Measurements from ENCODE around the gene COL6A5.
"Not testable (repeated sequence)": the region's sequence is repeated elsewhere in the genome, so short reads cannot be mapped to it uniquely, and the experiment has no call there.

Gene COL6A5

GRCh38 chr3:130383424-130383823 lies 38.0 kb downstream of the COL6A5 start:
- no peak for DNase-seq (ENCODE audit: extremely low read depth in 1 of 2, low read depth in 1 of 2)

- DNase-seq (ENCODE audit: extremely low read depth in 1 of 2, low read depth in 1 of 2), result no peak
These were observed 39.1 kb downstream of the COL6A5 start for GRCh38 chr3:130384476-130385025.

GRCh38 chr3:130386604-130387263 lies 41.3 kb downstream of the COL6A5 start:
- no peak for DNase-seq (ENCODE audit: extremely low read depth in 1 of 2, low read depth in 1 of 2)

- no peak for DNase-seq (ENCODE audit: extremely low read depth in 1 of 2, low read depth in 1 of 2)
These were observed 44.4 kb downstream of the COL6A5 start for GRCh38 chr3:130389743-130390478.

- DNase-seq (ENCODE audit: extremely low read depth in 1 of 2, low read depth in 1 of 2), result no peak
These were observed 46.8 kb downstream of the COL6A5 start for GRCh38 chr3:130392266-130392665.

GRCh38 chr3:130393594-130393993 lies 48.1 kb downstream of the COL6A5 start:
- no peak for DNase-seq (ENCODE audit: extremely low read depth in 1 of 2, low read depth in 1 of 2)

- DNase-seq (ENCODE audit: extremely low read depth in 1 of 2, low read depth in 1 of 2), result no peak
These were observed 49.9 kb downstream of the COL6A5 start for GRCh38 chr3:130395331-130395730.

GRCh38 chr3:130395916-130396315 lies 50.4 kb downstream of the COL6A5 start:
- no peak for DNase-seq (ENCODE audit: extremely low read depth in 1 of 2, low read depth in 1 of 2)

GRCh38 chr3:130404401-130404800 lies 58.9 kb downstream of the COL6A5 start:
- no peak for DNase-seq (ENCODE audit: extremely low read depth in 1 of 2, low read depth in 1 of 2)

GRCh38 chr3:130405956-130406355 lies 60.5 kb downstream of the COL6A5 start:
- no peak for DNase-seq (ENCODE audit: extremely low read depth in 1 of 2, low read depth in 1 of 2)

- not testable (repeated sequence) for DNase-seq (ENCODE audit: extremely low read depth in 1 of 2, low read depth in 1 of 2)
These were observed 62.8 kb downstream of the COL6A5 start for GRCh38 chr3:130408253-130408652.

GRCh38 chr3:130411320-130411719 lies 65.8 kb downstream of the COL6A5 start:
- no peak for DNase-seq (ENCODE audit: extremely low read depth in 1 of 2, low read depth in 1 of 2)

- DNase-seq (ENCODE audit: extremely low read depth in 1 of 2, low read depth in 1 of 2), result no peak
These were observed 67.6 kb downstream of the COL6A5 start for GRCh38 chr3:130412991-130413560.

- no peak for DNase-seq (ENCODE audit: extremely low read depth in 1 of 2, low read depth in 1 of 2)
These were observed 69.0 kb downstream of the COL6A5 start for GRCh38 chr3:130414457-130414856.

- DNase-seq (ENCODE audit: extremely low read depth in 1 of 2, low read depth in 1 of 2), result no peak
These were observed 75.0 kb downstream of the COL6A5 start for GRCh38 chr3:130420466-130420865.

- DNase-seq (ENCODE audit: extremely low read depth in 1 of 2, low read depth in 1 of 2), result no peak
These were observed 77.6 kb downstream of the COL6A5 start for GRCh38 chr3:130423064-130423463.

GRCh38 chr3:130424837-130425236 lies 79.4 kb downstream of the COL6A5 start:
- DNase-seq (ENCODE audit: extremely low read depth in 1 of 2, low read depth in 1 of 2), result no peak

GRCh38 chr3:130425484-130425883 lies 80.0 kb downstream of the COL6A5 start:
- no peak for DNase-seq (ENCODE audit: extremely low read depth in 1 of 2, low read depth in 1 of 2)

GRCh38 chr3:130426206-130426605 lies 80.7 kb downstream of the COL6A5 start:
- DNase-seq (ENCODE audit: extremely low read depth in 1 of 2, low read depth in 1 of 2), result no peak

GRCh38 chr3:130428871-130429712 lies 83.6 kb downstream of the COL6A5 start:
- no peak for DNase-seq (ENCODE audit: extremely low read depth in 1 of 2, low read depth in 1 of 2)

GRCh38 chr3:130429713-130430023 lies 84.2 kb downstream of the COL6A5 start:
- no peak for DNase-seq (ENCODE audit: extremely low read depth in 1 of 2, low read depth in 1 of 2)
